ENCODE measurements around the gene VPS18.
A peak's percentile ranks its signal among the peaks of the same experiment; 100 is the strongest.
"Not testable (repeated sequence)": the region's sequence is repeated elsewhere in the genome, so short reads cannot be mapped to it uniquely, and the experiment has no call there.

The VPS18 gene

GRCh38 chr15:40893733-40894680 lies at the start of gene VPS18:
Gene VPS18 (plus strand): TSS chr15:40894450. CDS start chr15:40894769, 319 bp downstream.
- DNase-seq (ENCODE audit: low read depth in 2 of 2), result peak; percentile 96 to 98

- DNase-seq (ENCODE audit: low read depth in 2 of 2), result peak in 1 of 2 donors; percentile 8
Measured at GRCh38 chr15:40844696-40845030, 49.6 kb upstream of the VPS18 start.

GRCh38 chr15:40845036-40845435 lies 49.2 kb upstream of the VPS18 start:
- DNase-seq (ENCODE audit: low read depth in 2 of 2), result no peak

- DNase-seq (ENCODE audit: low read depth in 2 of 2), result no peak
Measured at GRCh38 chr15:40845511-40846284, 48.6 kb upstream of the VPS18 start.

GRCh38 chr15:40846841-40847222 lies 47.4 kb upstream of the VPS18 start:
- no peak for DNase-seq (ENCODE audit: low read depth in 2 of 2)

GRCh38 chr15:40847223-40847961 lies 46.9 kb upstream of the VPS18 start:
- no peak for DNase-seq (ENCODE audit: low read depth in 2 of 2)

- DNase-seq (ENCODE audit: low read depth in 2 of 2), result no peak
Measured at GRCh38 chr15:40850576-40851112, 43.6 kb upstream of the VPS18 start.

GRCh38 chr15:40852529-40852928 lies 41.7 kb upstream of the VPS18 start:
- no peak for DNase-seq (ENCODE audit: low read depth in 2 of 2)

GRCh38 chr15:40853241-40853890 lies 40.9 kb upstream of the VPS18 start:
- no peak for DNase-seq (ENCODE audit: low read depth in 2 of 2)

- no peak for DNase-seq (ENCODE audit: low read depth in 2 of 2)
Measured at GRCh38 chr15:40854161-40854560, 40.1 kb upstream of the VPS18 start.

GRCh38 chr15:40855706-40856234 lies 38.5 kb upstream of the VPS18 start:
- no peak for DNase-seq (ENCODE audit: low read depth in 2 of 2)

GRCh38 chr15:40856746-40857145 lies 37.5 kb upstream of the VPS18 start:
- DNase-seq (ENCODE audit: low read depth in 2 of 2), result no peak

GRCh38 chr15:40857601-40858341 lies 36.5 kb upstream of the VPS18 start:
- DNase-seq (ENCODE audit: low read depth in 2 of 2), result peak; percentile 54 to 63

- no peak for DNase-seq (ENCODE audit: low read depth in 2 of 2)
Measured at GRCh38 chr15:40858706-40859105, 35.5 kb upstream of the VPS18 start.

- DNase-seq (ENCODE audit: low read depth in 2 of 2), result peak; percentile 59 to 62
Measured at GRCh38 chr15:40859206-40859851, 34.9 kb upstream of the VPS18 start.

- DNase-seq (ENCODE audit: low read depth in 2 of 2), result not testable (repeated sequence)
Measured at GRCh38 chr15:40861147-40861546, 33.1 kb upstream of the VPS18 start.

- no peak for DNase-seq (ENCODE audit: low read depth in 2 of 2)
Measured at GRCh38 chr15:40863660-40864270, 30.5 kb upstream of the VPS18 start.

- DNase-seq (ENCODE audit: low read depth in 2 of 2), result no peak
Measured at GRCh38 chr15:40867199-40867598, 27.1 kb upstream of the VPS18 start.

GRCh38 chr15:40869686-40870085 lies 24.6 kb upstream of the VPS18 start:
- DNase-seq (ENCODE audit: low read depth in 2 of 2), result no peak

Measured in stimulated activated CD8-positive, alpha-beta memory T cell treated with anti-CD3 and anti-CD28 coated beads, Interleukin-7, amount 100 ng/mL, for 4 hours (primary cell).